Measurements from ENCODE around the gene MYO5B. TPM values are rescaled to one million over a fixed set of nuclear protein-coding genes. Genes with fewer than 3 reads are reported as not detected.
"Not testable (repeated sequence)": the region's sequence is repeated elsewhere in the genome, so short reads cannot be mapped to it uniquely, and the experiment has no call there.

Gene MYO5B
- total RNA-seq, 1 experiment from 2014 or later: 56.7 TPM

DNA sequence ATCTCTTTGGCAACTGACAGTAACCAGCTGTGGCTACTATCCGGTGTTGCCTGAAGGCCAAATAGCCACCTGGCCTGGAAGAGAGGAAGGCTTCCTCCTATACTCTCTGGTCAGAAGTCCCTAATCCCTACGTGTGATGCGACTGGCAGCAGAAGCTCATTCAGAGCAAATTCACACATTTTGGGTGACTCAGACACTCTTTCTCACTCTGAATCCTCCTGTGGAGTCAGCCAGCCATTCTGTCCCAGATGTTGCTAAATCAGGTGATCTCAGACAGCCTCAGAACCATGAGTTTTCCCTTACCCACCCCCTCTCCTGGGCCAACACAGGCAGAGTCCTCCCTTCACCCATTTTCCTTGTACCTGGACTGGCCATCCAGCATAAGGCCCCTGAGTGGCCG, 36.7 kb upstream of the MYO5B start:
- Mint-ChIP-seq H3K4me3 (ENCODE audit: low read depth, unreplicated experiment) (no peak overlapping the region), H3K4me1 (ENCODE audit: low read depth, unreplicated experiment) (no peaks in the 10 kb centered on the region), H3K9me3 (ENCODE audit: low read depth, unreplicated experiment) (peaks cover 5% of the 10 kb centered on the region), H3K27me3 (ENCODE audit: unreplicated experiment) (no peaks in the 10 kb centered on the region), H3K27ac (ENCODE audit: unreplicated experiment) (no peak overlapping the region), H3K36me3 (ENCODE audit: insufficient read depth, unreplicated experiment) (no peaks in the 10 kb centered on the region)
- no peak for DNase-seq
- TF ChIP-seq, protein P1, sequence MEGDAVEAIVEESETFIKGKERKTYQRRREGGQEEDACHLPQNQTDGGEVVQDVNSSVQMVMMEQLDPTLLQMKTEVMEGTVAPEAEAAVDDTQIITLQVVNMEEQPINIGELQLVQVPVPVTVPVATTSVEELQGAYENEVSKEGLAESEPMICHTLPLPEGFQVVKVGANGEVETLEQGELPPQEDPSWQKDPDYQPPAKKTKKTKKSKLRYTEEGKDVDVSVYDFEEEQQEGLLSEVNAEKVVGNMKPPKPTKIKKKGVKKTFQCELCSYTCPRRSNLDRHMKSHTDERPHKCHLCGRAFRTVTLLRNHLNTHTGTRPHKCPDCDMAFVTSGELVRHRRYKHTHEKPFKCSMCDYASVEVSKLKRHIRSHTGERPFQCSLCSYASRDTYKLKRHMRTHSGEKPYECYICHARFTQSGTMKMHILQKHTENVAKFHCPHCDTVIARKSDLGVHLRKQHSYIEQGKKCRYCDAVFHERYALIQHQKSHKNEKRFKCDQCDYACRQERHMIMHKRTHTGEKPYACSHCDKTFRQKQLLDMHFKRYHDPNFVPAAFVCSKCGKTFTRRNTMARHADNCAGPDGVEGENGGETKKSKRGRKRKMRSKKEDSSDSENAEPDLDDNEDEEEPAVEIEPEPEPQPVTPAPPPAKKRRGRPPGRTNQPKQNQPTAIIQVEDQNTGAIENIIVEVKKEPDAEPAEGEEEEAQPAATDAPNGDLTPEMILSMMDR (IDR thresholded peaks at IDR 0.05; ENCODE audit: unreplicated experiment): no peak
- intact Hi-C loops (cut with micrococcal nuclease; ENCODE audit: unreplicated experiment): no loop called here
- BruUV-seq (replicated peaks): no TSS peak
- CTCF ChIA-PET: no interaction called here

DNA sequence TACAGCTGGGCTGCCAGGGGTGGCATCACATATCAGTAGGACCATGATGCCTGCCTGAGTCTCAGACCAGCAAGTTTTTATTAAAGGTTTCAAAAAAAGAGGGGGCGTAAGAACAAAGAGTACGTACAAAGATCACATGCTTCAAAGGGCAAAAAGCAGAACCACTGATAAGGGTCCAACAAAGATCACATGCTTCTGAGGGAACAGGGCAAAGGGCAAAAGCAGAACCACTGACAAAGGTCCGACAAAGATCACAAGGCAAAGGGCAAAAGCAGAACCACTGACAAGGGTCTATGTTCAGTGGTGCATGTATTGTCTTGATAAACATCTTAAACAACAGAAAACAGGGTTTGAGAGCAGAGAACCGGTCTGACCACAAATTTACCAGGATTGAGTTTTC, 25.3 kb upstream of the MYO5B start:
- intact Hi-C loops (cut with micrococcal nuclease; ENCODE audit: unreplicated experiment); H3K9me3 Mint-ChIP-seq (ENCODE audit: low read depth, unreplicated experiment); DNase-seq; H3K4me3 Mint-ChIP-seq (ENCODE audit: low read depth, unreplicated experiment); BruUV-seq (replicated peaks); CTCF ChIA-PET; H3K36me3 Mint-ChIP-seq (ENCODE audit: insufficient read depth, unreplicated experiment): not testable (repeated sequence)
- peaks cover 43% of the 10 kb centered on the region for H3K4me1 Mint-ChIP-seq (ENCODE audit: low read depth, unreplicated experiment)
- H3K27ac Mint-ChIP-seq (ENCODE audit: unreplicated experiment): peak overlapping the region; percentile 24
- H3K27me3 Mint-ChIP-seq (ENCODE audit: unreplicated experiment): peaks cover 29% of the 10 kb centered on the region

DNA sequence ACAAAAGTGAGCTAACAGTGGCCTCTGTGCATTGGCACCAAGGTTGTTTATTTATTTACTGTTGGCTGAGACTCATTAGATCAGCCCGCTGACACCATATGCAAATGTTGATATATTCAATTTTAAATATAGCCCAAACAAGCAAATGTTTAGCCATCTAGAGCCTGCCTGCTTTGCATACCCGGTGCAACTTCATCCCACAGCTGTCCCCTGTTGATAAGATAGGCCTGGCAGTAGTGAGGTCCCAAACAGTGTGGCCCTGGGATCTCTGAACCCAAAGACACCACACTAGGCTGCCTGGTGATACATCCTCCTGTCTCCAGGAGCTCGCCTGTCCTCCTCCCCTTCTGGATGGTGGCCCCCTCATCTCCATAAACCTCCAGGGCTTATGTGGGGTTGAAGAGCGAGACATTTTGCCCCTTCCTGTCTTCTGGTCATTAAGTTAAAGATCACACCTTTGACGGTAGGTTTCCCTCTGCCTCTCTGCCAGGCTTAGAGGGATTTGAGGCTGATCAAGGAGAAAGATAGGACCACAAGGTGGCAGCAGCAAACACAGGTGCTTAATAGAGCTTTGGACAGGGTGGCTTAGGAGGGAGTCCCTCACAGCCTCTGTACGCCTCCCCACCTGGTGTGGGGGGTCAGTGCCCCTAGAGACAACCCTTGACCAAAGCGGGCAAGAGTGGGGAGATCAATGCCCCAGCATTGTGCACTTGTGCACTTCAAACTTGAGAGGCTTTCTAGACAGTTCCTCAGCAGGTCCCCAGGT, 23.7 kb upstream of the MYO5B start:
- intact Hi-C loops (cut with micrococcal nuclease; ENCODE audit: unreplicated experiment): loop anchor here (1.0 to 5.0 kb wide), 3 partner anchors 49 to 211 kb away; partner anchors contain the start of gene CFAP53
- H3K27ac Mint-ChIP-seq (ENCODE audit: unreplicated experiment): no peak overlapping the region

DNA sequence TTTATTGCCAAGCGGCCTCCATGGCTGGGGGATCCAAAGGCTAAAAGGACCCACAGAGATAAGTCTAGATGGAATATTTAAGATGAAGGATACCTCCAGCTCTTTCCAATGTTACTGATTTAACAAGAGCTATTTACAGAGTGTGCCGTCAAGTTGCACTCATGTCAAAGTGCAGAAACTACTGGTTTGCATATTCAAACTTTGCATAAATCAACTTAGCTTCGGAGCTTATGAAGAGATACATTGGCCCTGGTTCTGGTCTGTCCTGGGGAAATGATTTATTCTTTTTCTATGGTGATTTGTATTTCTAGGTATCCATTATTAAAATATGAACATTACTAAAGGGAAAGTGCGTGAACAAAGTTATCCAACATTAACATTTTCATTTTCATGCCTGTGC, 14.4 kb upstream of the MYO5B start:
- peaks cover 5% of the 10 kb centered on the region for H3K4me1 Mint-ChIP-seq (ENCODE audit: low read depth, unreplicated experiment)
- intact Hi-C loops (cut with micrococcal nuclease; ENCODE audit: unreplicated experiment): loop anchor here (10.0 kb wide), 1 partner anchor 265 kb away; no protein-coding TSS in a partner anchor
- DNase-seq: no peak
- CTCF ChIA-PET: no interaction called here
- H3K27ac Mint-ChIP-seq (ENCODE audit: unreplicated experiment): no peak overlapping the region
- H3K9me3 Mint-ChIP-seq (ENCODE audit: low read depth, unreplicated experiment): no peaks in the 10 kb centered on the region
- no peak overlapping the region for H3K4me3 Mint-ChIP-seq (ENCODE audit: low read depth, unreplicated experiment)
- H3K36me3 Mint-ChIP-seq (ENCODE audit: insufficient read depth, unreplicated experiment): no peaks in the 10 kb centered on the region
- H3K27me3 Mint-ChIP-seq (ENCODE audit: unreplicated experiment): peaks cover 44% of the 10 kb centered on the region
- BruUV-seq (replicated peaks): no TSS peak
- TF ChIP-seq, protein P1 (IDR thresholded peaks at IDR 0.05; ENCODE audit: unreplicated experiment): no peak

More for the DNA sequence above, 23.7 kb upstream of the MYO5B start:
- no peaks in the 10 kb centered on the region for H3K36me3 Mint-ChIP-seq (ENCODE audit: insufficient read depth, unreplicated experiment)
- TF ChIP-seq, protein P1 (IDR thresholded peaks at IDR 0.05; ENCODE audit: unreplicated experiment): peak; percentile 64
- no TSS peak for BruUV-seq (replicated peaks)
- peaks cover 2% of the 10 kb centered on the region for H3K9me3 Mint-ChIP-seq (ENCODE audit: low read depth, unreplicated experiment)
- H3K4me3 Mint-ChIP-seq (ENCODE audit: low read depth, unreplicated experiment): no peak overlapping the region
- DNase-seq: peak; percentile 57
- CTCF ChIA-PET: interaction anchor here (0.6 to 2.7 kb wide), 8 partner anchors 48 to 307 kb away, joined by 3 to 55 read pairs (median 5); partner anchors contain the start of genes CFAP53 and MBD1
- peaks cover 44% of the 10 kb centered on the region for H3K27me3 Mint-ChIP-seq (ENCODE audit: unreplicated experiment)
- H3K4me1 Mint-ChIP-seq (ENCODE audit: low read depth, unreplicated experiment): peaks cover 43% of the 10 kb centered on the region

DNA sequence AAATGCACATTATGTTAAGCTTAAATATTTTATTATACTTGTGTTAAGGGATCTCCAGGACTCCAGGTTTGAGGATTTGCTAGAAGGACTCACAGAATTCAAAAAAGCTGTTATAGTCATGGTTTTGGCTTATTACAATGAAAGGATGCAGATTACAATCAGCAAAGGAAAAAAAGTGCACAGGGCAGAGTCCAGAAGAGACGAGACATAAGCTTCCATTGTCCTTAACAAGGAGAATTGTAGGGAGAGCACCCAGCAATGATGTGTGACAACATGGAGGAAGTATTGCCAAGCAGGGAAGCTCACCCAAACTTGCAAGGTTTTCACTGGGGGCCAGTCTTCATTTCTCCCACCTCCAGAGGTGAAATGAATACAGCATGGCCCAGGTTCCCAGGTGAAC, 12.8 kb upstream of the MYO5B start:
- Mint-ChIP-seq H3K4me1 (ENCODE audit: low read depth, unreplicated experiment) (peaks cover 13% of the 10 kb centered on the region), H3K27me3 (ENCODE audit: unreplicated experiment) (peaks cover 31% of the 10 kb centered on the region), H3K36me3 (ENCODE audit: insufficient read depth, unreplicated experiment) (no peaks in the 10 kb centered on the region), H3K4me3 (ENCODE audit: low read depth, unreplicated experiment) (no peak overlapping the region), H3K9me3 (ENCODE audit: low read depth, unreplicated experiment) (no peaks in the 10 kb centered on the region), H3K27ac (ENCODE audit: unreplicated experiment) (no peak overlapping the region)
- intact Hi-C loops (cut with micrococcal nuclease; ENCODE audit: unreplicated experiment): loop anchor here (10.0 kb wide), 1 partner anchor 263 kb away; no protein-coding TSS in a partner anchor
- DNase-seq: no peak
- TF ChIP-seq, protein P1 (IDR thresholded peaks at IDR 0.05; ENCODE audit: unreplicated experiment): no peak
- CTCF ChIA-PET: interaction anchor here (0.5 kb wide), 1 partner anchor 277 kb away, joined by 3 read pairs; no protein-coding TSS in a partner anchor
- BruUV-seq (replicated peaks): no TSS peak
